ENCODE data around the gene RFT1.

GRCh38 chr3:53139906-53140846 lies 9.9 kb upstream of the RFT1 start:
- no peak for TF ChIP-seq CTCF (IDR thresholded peaks at IDR 0.05; ENCODE audit: insufficient read depth, low read length)
- no peak for TF ChIP-seq REST (IDR thresholded peaks at IDR 0.05; ENCODE audit: insufficient replicate concordance, low read depth)
- TF ChIP-seq POLR2AphosphoS5 (IDR thresholded peaks at IDR 0.05; ENCODE audit: low read depth), result no peak
- TF ChIP-seq GABPA (IDR thresholded peaks at IDR 0.05; ENCODE audit: low read depth), result no peak
- no peak for TF ChIP-seq SPI1 (IDR thresholded peaks at IDR 0.05; ENCODE audit: borderline replicate concordance, low read depth)

All from HL-60 (cell line).